ENCODE results near the gene FAF1.

FAF1 gene

DNA sequence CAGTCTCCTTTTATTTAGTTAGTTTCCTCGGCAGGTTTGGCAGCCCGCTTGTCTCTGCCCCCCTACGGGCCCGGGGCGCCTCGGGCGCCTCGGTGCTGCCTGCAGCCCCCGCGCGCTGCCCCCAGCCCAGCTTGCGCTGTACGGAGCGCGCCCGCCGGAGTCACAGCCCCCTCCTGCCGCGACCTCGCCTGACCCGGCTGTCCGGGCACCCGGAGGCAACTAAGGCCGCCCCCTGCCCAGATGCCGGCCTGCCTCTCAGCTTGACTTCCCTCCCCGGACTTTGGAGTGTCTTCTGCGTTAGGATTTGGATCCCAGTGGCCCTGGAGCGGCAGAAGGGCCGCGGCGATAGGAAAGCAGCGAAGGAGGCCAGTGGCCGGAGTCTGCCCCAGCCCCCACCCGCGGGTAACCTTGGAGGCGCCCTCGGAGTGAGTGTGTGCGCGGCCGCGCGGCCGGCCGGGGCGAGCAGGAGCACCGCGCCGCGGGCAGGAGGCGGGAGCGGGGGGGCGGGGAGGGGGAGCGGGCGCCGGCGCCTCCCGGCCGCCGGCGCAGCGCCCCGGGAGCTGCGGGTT, 17.6 kb upstream of the FAF1 start:
- DNase-seq, result no peak

DNA sequence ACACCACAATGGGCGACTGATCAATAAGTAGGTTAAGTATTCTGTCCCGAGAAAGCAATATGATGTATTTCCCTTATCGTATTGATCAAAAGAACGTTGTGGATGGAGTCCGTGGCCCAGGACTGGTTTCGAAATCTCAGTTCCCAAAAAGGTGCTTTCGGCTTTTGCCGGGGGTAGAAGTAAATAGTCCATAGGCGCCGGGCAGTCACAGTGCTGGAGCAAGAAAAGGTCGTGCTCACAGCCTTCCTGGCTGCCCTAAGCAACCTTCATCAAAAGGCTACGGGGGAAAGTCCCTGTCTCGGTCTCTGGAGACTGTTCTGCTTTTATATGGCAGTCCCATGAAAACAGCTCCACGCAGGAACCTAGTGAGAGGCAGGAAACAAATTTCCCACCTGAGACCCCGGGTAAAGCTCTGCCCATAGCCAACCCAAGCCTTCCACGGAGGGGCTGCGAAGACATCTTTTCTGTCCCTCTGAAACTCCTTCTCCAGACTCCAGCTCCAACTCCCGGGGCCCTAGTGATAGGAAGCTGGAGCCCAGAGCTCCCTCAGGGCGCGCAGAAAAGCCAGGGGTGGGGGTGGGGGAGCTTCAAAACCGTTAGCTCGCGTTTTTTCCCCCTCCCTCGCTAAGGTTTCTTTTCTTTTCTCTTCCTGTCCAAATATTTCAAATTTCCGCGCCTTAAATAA, 17.0 kb upstream of the FAF1 start:
- peak; percentile 71 for DNase-seq

- no peak for DNase-seq
Measured at GRCh38 chr1:50976111-50976889, 16.2 kb upstream of the FAF1 start.

- DNase-seq, result no peak
Measured at GRCh38 chr1:50975436-50975835, 15.4 kb upstream of the FAF1 start.

GRCh38 chr1:50974618-50974935, 14.5 kb upstream of the FAF1 start:
- DNase-seq, result no peak

DNA sequence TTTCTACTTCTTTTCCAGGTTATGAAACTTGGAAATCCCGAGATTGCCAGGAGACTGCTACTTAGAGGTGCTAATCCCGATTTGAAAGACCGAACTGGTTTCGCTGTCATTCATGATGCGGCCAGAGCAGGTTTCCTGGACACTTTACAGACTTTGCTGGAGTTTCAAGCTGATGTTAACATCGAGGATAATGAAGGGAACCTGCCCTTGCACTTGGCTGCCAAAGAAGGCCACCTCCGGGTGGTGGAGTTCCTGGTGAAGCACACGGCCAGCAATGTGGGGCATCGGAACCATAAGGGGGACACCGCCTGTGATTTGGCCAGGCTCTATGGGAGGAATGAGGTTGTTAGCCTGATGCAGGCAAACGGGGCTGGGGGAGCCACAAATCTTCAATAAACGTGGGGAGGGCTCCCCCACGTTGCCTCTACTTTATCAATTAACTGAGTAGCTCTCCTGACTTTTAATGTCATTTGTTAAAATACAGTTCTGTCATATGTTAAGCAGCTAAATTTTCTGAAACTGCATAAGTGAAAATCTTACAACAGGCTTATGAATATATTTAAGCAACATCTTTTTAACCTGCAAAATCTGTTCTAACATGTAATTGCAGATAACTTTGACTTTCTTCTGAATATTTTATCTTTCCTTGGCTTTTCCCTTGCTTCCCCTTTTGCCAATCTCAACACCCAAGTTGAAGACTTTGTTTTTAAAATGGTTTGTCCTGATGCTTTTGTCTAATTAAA, 14.0 kb upstream of the FAF1 start:
- no peak for DNase-seq

DNA sequence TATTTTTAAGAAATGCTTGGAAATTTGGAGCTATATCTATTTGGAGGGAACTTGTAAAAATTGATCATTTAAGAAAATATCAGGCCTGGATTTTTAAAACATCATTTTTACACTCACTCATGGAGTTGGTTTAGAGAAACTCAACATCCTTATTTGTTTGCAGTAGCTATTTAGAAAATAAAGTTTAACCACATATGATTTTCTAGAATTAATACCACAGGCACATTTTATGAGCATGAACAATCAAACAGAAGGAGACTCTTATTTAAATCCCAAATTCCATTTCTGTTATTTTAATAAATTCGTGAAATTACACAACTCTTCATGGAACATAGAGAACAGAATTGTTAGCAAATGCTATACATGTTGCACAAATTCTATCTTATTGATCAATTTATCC, 13.2 kb upstream of the FAF1 start:
- no peak for DNase-seq

DNA sequence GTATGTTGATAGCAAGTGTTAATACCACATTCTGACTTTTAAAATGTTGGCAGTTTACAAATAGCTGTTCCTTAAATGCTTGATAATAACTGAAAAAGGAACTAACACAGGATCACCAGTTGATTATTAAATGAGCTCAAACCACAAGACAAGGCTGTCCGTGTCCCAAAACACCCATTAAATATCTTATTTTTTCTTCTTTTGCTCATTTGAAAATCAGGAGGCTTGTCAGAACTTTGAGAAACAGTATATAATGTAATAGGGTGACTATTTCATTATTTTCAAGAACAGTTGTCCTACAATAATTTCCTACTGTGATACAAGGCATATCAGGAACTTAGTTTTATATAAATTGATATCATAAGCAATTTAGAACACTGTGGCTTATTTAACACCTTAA, 12.7 kb upstream of the FAF1 start:
- no peak for DNase-seq

GRCh38 chr1:50971748-50972305, 11.8 kb upstream of the FAF1 start:
- no peak for DNase-seq

- DNase-seq, result no peak
Measured at GRCh38 chr1:50970931-50971582, 11.0 kb upstream of the FAF1 start.

DNA sequence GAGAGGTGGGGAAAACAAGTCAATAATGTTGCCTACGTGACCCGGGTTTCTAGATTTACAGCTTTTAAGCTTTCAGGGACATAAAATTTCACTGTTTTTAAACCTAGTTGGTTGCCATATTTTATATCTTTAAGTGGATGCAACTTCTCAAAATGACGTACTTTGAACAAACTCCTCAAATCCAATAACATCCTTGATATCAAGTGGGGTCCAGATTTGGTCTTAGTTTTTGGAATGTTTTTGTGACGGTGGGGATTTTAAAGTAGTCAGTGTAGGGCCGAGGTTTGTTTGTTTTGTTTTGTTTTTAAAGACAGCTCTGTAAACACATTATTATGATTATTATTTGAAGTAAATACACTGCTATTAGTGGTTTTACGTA, 10.4 kb upstream of the FAF1 start:
- DNase-seq, result no peak

DNA sequence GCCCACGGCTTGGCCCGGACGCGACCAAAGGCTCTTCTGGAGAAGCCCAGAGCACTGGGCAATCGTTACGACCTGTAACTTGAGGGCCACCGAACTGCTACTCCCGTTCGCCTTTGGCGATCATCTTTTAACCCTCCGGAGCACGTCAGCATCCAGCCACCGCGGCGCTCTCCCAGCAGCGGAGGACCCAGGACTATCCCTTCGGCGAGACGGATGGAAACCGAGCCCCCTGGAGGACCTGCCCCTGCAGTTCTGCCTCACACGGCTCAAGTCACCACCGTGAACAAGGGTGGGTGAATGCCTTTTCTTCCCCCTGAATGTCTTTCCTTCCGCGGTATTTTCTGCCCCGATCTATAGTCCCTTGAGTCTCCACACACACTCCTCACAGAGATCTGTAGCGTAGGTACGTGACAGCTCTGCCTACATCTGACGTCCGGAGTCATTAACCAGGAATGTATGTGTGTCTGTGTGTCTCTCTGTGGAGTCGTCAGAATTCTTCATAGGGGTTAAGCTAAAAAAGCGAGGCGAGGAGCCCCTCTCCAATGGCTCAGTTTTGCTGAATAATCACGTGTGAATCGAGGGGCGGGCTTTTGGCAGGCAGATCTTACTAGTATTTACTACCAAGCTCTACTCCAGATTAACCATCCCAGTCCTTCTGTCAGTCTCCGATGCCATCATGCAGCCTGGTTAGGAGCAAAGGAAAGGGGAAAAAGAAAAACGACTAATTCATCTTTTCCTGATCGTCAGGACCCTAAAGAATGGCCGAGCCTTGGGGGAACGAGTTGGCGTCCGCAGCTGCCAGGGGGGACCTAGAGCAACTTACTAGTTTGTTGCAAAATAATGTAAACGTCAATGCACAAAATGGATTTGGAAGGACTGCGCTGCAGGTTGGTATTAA, 9.8 kb upstream of the FAF1 start, which contains the start of gene CDKN2C:
Gene CDKN2C (plus strand): TSS at position 635 of the 898 bp plus-strand sequence. CDS start 124 bp downstream, at position 759.
- peak; percentile 72 for DNase-seq

DNA sequence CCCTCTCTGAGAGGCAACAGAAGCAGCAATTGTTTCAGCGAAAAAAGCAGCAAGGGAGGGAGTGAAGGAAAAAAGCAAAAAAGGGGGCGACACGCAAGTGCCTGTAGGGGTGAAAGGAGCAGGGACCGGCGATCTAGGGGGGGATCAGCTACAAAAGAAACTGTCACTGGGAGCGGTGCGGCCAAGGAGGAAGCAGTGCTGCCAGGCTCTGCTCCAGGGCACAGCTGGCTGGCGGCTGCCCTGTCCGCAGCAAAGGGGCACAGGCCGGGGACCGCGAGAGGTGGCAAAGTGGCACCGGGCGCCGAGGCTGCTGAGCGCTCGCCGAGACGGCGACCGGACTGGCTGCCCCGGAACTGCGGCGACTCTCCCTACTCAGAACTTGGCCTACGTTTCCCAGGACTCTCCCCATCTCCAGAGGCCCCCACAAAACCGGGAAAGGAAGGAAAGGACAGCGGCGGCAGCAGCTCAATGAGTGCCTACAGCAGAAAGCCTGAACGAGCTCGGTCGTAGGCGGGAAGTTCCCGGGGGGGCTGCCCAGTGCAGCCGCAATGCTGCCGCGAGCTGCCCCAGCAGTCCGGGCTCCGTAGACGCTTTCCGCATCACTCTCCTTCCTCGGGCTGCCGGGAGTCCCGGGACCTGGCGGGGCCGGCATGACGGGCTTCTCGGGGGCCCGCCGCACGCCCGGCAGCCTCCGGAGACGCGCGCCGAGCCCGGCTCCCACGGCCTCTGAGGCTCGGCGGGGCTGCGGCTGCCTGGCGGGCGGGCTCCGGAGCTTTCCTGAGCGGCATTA, 8.9 kb upstream of the FAF1 start:
- DNase-seq, result peak; percentile 44

DNA sequence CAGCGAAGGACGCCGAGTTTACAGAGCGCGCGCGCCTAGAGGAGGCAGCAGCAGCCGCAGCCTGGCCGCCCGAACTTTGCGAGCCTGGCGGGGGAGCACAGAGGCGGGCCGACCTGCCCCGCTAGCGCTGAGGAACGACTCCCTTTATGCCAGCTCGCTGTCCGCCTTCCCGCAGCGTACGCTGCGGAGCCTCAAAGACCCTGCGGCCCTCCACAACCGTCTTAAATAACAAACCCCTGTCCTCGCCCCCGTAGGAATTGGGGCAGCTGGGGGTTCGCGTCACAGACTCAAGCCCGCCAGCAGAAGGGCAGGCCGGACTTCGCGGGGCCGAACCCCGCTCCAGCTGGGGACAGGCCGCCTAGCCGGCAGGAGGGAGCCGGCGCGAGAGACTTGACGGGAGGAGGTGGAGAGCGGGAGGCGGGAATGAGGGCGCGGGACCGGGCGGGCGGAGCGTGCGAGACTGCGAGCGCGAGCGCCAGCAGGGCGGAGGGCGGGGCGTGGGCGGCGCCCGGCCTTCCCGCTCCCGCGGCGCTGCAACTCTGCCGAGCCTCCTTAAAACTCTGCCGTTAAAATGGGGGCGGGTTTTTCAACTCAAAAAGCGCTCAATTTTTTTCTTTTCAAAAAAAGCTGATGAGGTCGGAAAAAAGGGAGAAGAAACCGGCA, 8.2 kb upstream of the FAF1 start:
- DNase-seq, result peak; percentile 77

DNA sequence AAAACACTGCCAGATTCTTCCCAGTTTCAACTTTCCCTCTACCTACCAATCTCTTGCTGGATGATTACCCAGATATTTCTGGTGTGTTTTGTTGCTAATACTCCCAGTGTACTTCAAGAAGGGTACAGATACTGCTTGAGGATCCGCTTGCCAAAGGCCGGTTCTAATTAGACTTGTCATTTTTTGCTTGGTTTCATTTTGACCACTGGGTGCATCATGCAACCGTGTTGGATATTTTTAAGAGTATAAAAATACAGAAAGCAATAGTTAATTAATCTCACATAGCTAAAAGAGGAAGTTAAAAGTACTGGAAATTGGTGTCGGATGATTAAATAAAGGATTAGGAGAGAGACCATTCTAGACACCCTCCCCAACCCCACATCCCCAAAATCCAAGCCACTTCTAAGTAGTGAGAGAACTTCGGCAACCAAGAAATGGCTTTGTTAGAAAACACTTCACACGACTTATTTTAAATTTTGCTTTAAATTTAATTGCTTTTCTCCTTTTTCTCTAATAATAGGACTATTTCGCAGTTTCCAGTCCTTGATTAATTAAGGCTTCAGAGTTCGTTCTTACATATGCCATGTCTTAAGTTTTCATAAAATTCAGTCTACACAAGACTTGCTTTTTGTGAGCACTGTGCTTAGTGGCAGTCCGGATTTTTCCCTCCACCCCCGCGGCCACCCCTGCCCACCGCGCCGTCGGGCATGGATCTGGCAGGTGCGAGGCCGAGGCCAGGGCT, 7.5 kb upstream of the FAF1 start:
- peak; percentile 77 for DNase-seq

DNA sequence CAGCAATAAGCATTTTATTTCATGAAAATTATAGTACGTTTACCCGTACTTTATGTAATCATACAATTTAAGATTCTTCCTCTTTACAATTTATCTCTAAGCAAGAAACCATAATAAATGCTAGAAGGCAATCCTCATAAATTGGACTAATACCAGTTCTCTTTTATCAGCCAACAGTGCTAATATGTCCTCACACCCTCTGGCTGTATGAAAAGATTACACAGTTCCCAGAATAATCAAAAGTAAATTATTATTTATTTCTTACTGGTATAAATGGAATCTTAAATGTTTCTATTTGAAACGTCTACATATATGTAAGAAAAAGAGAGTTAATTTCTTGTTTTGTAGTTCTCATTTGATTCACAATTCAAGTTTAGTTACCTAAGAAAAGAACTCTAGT, 6.9 kb upstream of the FAF1 start:
- DNase-seq, result peak; percentile 71

- no peak for DNase-seq
Measured at GRCh38 chr1:50964863-50965262, 4.8 kb upstream of the FAF1 start.

DNA sequence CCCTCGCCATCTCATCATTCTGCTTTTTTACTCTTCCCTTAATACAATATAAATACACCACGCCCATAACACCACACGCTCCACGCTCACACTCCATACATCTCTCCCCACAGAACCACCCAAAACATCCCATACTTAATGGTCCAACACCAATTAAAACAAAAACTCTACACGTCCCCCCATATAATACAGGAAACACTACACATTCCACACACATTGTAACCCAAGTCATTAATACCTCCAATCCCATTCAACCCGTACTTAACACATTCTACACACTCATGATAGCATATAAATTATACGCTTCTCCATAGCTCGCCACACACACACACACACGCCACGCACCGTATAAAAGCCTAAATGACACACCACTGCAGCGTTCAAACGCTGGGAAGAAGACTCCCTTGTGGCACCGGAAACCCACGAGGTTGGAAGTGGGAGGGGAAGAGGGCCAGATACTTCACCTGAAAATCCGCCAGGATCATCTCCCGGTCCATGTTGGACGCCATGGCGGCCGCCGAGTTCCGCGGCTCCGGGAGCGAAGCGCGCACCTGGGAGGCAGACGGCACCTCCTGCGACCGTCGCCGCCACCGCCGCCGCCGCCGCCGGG, 659 bp downstream of the FAF1 start:
- no peak for DNase-seq

GRCh38 chr1:50955116-50955515, 5.0 kb downstream of the FAF1 start:
- DNase-seq, result no peak
